ENCODE data around the gene SNX3.

DNA sequence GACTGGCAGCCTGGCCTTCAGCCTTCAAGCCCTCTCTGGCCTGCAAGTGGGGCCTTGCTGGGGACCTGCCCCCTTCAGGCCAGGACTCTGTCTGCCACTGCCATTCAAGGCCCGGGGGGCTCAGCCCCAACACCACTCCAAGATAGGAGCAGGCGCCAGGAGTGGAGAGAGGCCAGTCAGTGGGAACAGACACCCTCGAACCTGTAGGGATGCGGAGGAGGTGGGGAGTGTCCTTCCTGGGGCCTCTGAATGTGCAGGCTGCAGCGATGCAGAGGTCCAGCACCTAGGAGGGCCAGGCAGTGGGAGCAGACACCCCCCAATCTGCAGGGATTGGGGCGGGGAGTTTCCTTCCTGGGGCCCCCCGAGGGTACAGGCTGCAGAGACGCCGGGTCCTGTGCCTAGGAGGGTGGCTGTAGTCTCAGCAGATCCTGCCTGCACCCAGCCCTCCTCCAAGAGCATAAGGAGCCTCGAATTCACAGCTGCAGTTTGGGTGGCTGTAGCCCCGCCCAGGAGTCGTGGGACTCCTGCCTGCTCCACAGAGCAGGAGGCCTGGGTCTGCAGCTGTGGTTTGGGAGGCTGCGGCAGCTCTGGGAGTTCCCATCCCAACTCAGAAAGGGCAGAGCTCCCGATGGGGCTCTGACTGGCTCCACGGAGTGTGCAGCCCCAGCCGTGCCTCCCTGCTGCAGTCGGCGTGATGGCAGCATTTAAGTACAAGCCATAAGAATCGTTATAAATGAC lies 61.9 kb downstream of the SNX3 start:
- TF ChIP-seq, protein P1, sequence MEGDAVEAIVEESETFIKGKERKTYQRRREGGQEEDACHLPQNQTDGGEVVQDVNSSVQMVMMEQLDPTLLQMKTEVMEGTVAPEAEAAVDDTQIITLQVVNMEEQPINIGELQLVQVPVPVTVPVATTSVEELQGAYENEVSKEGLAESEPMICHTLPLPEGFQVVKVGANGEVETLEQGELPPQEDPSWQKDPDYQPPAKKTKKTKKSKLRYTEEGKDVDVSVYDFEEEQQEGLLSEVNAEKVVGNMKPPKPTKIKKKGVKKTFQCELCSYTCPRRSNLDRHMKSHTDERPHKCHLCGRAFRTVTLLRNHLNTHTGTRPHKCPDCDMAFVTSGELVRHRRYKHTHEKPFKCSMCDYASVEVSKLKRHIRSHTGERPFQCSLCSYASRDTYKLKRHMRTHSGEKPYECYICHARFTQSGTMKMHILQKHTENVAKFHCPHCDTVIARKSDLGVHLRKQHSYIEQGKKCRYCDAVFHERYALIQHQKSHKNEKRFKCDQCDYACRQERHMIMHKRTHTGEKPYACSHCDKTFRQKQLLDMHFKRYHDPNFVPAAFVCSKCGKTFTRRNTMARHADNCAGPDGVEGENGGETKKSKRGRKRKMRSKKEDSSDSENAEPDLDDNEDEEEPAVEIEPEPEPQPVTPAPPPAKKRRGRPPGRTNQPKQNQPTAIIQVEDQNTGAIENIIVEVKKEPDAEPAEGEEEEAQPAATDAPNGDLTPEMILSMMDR (IDR thresholded peaks at IDR 0.05; ENCODE audit: poor library complexity), result no peak
- TF ChIP-seq EZH2 (IDR thresholded peaks at IDR 0.05; ENCODE audit: borderline replicate concordance), result no peak
- TF ChIP-seq EZH2phosphoT487 (IDR thresholded peaks at IDR 0.05; ENCODE audit: low read depth, severe bottlenecking, unreplicated experiment), result no peak
